ENCODE measurements around the gene NR5A2.

DNA sequence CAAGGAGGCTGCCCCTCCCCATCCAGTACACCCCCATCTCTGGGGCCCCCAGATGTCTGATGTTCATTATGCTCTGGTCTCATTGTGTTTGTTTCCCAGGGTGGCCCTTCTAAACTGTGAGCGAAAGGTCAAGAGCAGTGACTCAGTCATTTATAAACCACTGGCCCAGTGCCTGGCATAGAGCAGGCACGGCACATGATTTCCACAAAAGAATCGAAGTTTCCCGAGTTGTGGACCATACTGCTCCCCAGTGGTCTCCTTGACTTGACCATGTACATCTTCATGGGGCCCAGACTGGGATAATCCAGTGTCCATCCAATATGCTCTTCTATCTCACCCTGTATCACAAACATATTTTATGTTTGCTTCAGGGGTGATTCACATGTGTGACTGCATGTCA is 153.3 kb downstream of the NR5A2 start:
- no peak for TF ChIP-seq ZNF274 (IDR thresholded peaks at IDR 0.05; ENCODE audit: low read depth, low read length)
- TF ChIP-seq YY1 (IDR thresholded peaks at IDR 0.05; ENCODE audit: insufficient read depth, insufficient read length) = no peak
